Upper lobe of left lung (tissue), 6 donors: ENCODE data around the gene HLA-C. TPM values are rescaled to one million over a fixed set of nuclear protein-coding genes. Genes with fewer than 3 reads are reported as not detected.
"Not testable (repeated sequence)": the region's sequence is repeated elsewhere in the genome, so short reads cannot be mapped to it uniquely, and the experiment has no call there.

Experiments used
- ATAC-seq, 2 donors: fragments of 200-7000 bp; cut with Tn5 transposase; one replicate each; pipeline ENCODE4 v1.9.1; 2022; ENCODE audit warnings: mild to moderate bottlenecking in 2 of 2, moderate library complexity in 2 of 2; ENCODE audit not compliant: low FRiP score in 2 of 2
- DNase-seq, 2 donors: peaks; one replicate each; pipeline ENCODE4 v3.0.0-alpha.2; 2019 to 2020
- H3K27ac ChIP-seq, 4 donors: fragments of 200-600 bp; sonication (generic); one replicate each; pipeline ENCODE4 v1.5.1; 2016 to 2019
- H3K27me3 ChIP-seq, 4 donors: fragments of 200-600 bp; sonication (generic); one replicate each; pipeline ENCODE4 v1.5.1; 2017 to 2019
- H3K36me3 ChIP-seq, 4 donors: fragments of 200-600 bp; sonication (generic); one replicate each; pipeline ENCODE4 v1.5.1; 2016 to 2019
- H3K4me1 ChIP-seq, 4 donors: fragments of 200-600 bp; sonication (generic); one replicate each; pipeline ENCODE4 v1.5.1; 2018 to 2019
- H3K4me3 ChIP-seq, 4 donors: fragments of 200-600 bp; sonication (generic); one replicate each; pipeline ENCODE4 v1.5.1; 2017 to 2019; ENCODE audit warnings: mild to moderate bottlenecking in 2 of 4, moderate library complexity in 1 of 4
- H3K9me3 ChIP-seq, 4 donors: fragments of 200-600 bp; sonication (generic); one replicate each; pipeline ENCODE4 v1.5.1; 2018 to 2019
- EP300 ChIP-seq, 4 donors: sonication (generic); formaldehyde crosslinking; IDR thresholded peaks; one replicate each; pipeline ENCODE4 v1.5.1; 2017; ENCODE audit warnings: antibody characterized with exemption in 4 of 4, control low read depth in 2 of 4
- POLR2A ChIP-seq, 4 donors: fragments of 450-650 bp; IDR thresholded peaks; one replicate each; pipeline ENCODE4 v1.5.1; 2016 to 2017; ENCODE audit warnings: antibody characterized with exemption in 4 of 4, mild to moderate bottlenecking in 2 of 4
- POLR2AphosphoS5 ChIP-seq, 2 donors: sonication (generic); formaldehyde crosslinking; IDR thresholded peaks; one replicate each; pipeline ENCODE4 v1.5.1; 2017; ENCODE audit warnings: antibody characterized with exemption in 2 of 2
- WGBS, 2 donors: methylation state at CpG; one replicate each; pipeline ENCODE4 v1.1.5; 2017 to 2018; 5-methylcytosine and 5-hydroxymethylcytosine counted together
- total RNA-seq, 6 donors: library from RNA; depleted of rRNA in 4 of 6; stranded (reverse); fragments of >200 nt in 4 of 6; gene quantifications; one replicate each; pipeline versions ENCODE4 v1.1.0 to v1.2.1, GENCODE V29; 2016 to 2021
- TF ChIP-seq, protein P1 (sequence below), 6 experiments: fragments of 450-650 bp in 4 of 6; fragments of 200-600 bp in 2 of 6; sonication (generic) in 2 of 6; IDR thresholded peaks; one replicate each; pipeline ENCODE4 v1.5.1; 2016 to 2019; ENCODE audit warnings: antibody characterized with exemption in 6 of 6
- donor health status: DM: no; HTN: no; CAD: no; lungs with moderate emphysema.
- donor health status: DM: no; HTN: yes; CAD: no; lungs with severe emphysema.

The HLA-C gene
- total RNA-seq, 6 donors from 2014 or later: 752 to 1,434 (median 1,132) TPM

DNA sequence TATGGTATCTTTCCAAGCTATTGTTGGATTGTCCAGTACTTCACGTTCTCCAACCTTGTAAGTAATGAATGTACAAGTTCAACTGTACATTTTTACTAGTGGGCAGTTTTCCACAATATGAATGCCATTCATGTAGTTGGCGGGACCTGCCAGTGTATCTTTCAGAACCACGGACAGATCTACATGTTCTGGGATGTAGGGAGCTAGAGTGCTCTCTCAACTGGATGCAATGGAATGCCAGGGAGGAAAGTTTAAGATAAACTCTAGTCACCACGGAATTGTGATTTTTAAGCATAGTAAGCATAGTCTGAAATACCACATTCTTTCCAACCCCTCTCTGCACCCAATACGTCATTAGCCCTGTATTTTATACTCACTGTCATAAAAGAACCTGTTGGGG is 21.5 kb upstream of the HLA-C start:
- DNase-seq (no peak), ATAC-seq (no peak)
- WGBS, 2 donors: 31 to 39% methylated on average over 5 of the region's 5 CpGs
- Histone ChIP-seq H3K27ac (no peak overlapping the region), H3K36me3 (no peaks in the 10 kb centered on the region), H3K4me1 (no peaks in the 10 kb centered on the region), H3K9me3 (no peaks in the 10 kb centered on the region), H3K27me3 (no peaks in the 10 kb centered on the region), H3K4me3 (no peak overlapping the region)
- TF ChIP-seq POLR2AphosphoS5 (IDR thresholded peaks at IDR 0.05) (no peak), EP300 (IDR thresholded peaks at IDR 0.05) (no peak), POLR2A (IDR thresholded peaks at IDR 0.05) (no peak)
- TF ChIP-seq, protein P1, sequence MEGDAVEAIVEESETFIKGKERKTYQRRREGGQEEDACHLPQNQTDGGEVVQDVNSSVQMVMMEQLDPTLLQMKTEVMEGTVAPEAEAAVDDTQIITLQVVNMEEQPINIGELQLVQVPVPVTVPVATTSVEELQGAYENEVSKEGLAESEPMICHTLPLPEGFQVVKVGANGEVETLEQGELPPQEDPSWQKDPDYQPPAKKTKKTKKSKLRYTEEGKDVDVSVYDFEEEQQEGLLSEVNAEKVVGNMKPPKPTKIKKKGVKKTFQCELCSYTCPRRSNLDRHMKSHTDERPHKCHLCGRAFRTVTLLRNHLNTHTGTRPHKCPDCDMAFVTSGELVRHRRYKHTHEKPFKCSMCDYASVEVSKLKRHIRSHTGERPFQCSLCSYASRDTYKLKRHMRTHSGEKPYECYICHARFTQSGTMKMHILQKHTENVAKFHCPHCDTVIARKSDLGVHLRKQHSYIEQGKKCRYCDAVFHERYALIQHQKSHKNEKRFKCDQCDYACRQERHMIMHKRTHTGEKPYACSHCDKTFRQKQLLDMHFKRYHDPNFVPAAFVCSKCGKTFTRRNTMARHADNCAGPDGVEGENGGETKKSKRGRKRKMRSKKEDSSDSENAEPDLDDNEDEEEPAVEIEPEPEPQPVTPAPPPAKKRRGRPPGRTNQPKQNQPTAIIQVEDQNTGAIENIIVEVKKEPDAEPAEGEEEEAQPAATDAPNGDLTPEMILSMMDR (IDR thresholded peaks at IDR 0.05): no peak

DNA sequence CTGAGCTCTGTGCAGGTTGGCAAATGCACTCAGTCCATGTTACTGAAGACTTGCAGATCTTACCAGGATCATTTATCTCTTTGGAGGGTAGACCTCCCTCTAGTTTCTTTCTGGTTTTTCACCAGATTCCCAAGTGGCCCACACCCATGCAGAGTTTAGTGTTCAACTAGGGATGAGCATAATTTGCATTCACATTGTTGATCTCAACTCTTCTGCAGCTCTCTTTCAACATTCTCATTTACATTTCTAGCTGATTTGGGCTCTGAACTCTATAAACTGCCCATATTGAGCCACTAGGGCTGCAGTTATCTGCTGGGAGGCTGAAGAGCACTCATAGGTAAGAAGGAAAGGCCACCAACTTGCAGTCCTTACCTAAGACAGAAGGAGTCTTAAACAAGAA is 17.9 kb upstream of the HLA-C start:
- no peaks in the 10 kb centered on the region for H3K36me3 ChIP-seq
- no peaks in the 10 kb centered on the region for H3K9me3 ChIP-seq
- H3K27ac ChIP-seq: no peak overlapping the region
- no peak for DNase-seq
- H3K27me3 ChIP-seq: no peaks in the 10 kb centered on the region
- H3K4me1 ChIP-seq: no peaks in the 10 kb centered on the region
- no peak for ATAC-seq
- TF ChIP-seq, protein P1 (IDR thresholded peaks at IDR 0.05): no peak
- TF ChIP-seq POLR2A (IDR thresholded peaks at IDR 0.05): no peak
- TF ChIP-seq POLR2AphosphoS5 (IDR thresholded peaks at IDR 0.05): no peak
- no peak for TF ChIP-seq EP300 (IDR thresholded peaks at IDR 0.05)
- no peak overlapping the region for H3K4me3 ChIP-seq

- Histone ChIP-seq H3K36me3 (no peaks in the 10 kb centered on the region), H3K4me3 (no peak overlapping the region), H3K9me3 (no peaks in the 10 kb centered on the region), H3K27me3 (no peaks in the 10 kb centered on the region), H3K27ac (no peak overlapping the region), H3K4me1 (no peaks in the 10 kb centered on the region)
- no peak for ATAC-seq
- WGBS, 2 donors: 79 to 80% methylated on average over 4 of the region's 4 CpGs
- DNase-seq: no peak
- TF ChIP-seq, protein P1 (IDR thresholded peaks at IDR 0.05): no peak
- TF ChIP-seq POLR2AphosphoS5 (IDR thresholded peaks at IDR 0.05): no peak
- no peak for TF ChIP-seq EP300 (IDR thresholded peaks at IDR 0.05)
- TF ChIP-seq POLR2A (IDR thresholded peaks at IDR 0.05): no peak
Observed at GRCh38 chr6:31287619-31288018, 15.7 kb upstream of the HLA-C start.

- H3K27ac ChIP-seq: no peak overlapping the region
- H3K4me1 ChIP-seq: no peaks in the 10 kb centered on the region
- H3K9me3 ChIP-seq: no peaks in the 10 kb centered on the region
- DNase-seq (no peak), ATAC-seq (no peak)
- 61 to 63% methylated on average over 2 of the region's 2 CpGs for WGBS, 2 donors
- H3K36me3 ChIP-seq: no peaks in the 10 kb centered on the region
- TF ChIP-seq POLR2A (IDR thresholded peaks at IDR 0.05) (no peak), POLR2AphosphoS5 (IDR thresholded peaks at IDR 0.05) (no peak), EP300 (IDR thresholded peaks at IDR 0.05) (no peak)
- TF ChIP-seq, protein P1 (IDR thresholded peaks at IDR 0.05): no peak
- H3K27me3 ChIP-seq: no peaks in the 10 kb centered on the region
- no peak overlapping the region for H3K4me3 ChIP-seq
Observed at GRCh38 chr6:31285982-31286381, 14.1 kb upstream of the HLA-C start.

- Histone ChIP-seq H3K27ac (no peak overlapping the region), H3K36me3 (no peaks in the 10 kb centered on the region), H3K9me3 (no peaks in the 10 kb centered on the region), H3K4me1 (no peaks in the 10 kb centered on the region), H3K4me3 (no peak overlapping the region), H3K27me3 (no peaks in the 10 kb centered on the region)
- ATAC-seq (no peak), DNase-seq (no peak)
- no peak for TF ChIP-seq POLR2A (IDR thresholded peaks at IDR 0.05)
- TF ChIP-seq, protein P1 (IDR thresholded peaks at IDR 0.05): no peak
- TF ChIP-seq POLR2AphosphoS5 (IDR thresholded peaks at IDR 0.05): no peak
- TF ChIP-seq EP300 (IDR thresholded peaks at IDR 0.05): no peak
- WGBS, 2 donors: 79 to 84% methylated on average over 3 of the region's 3 CpGs
Observed at GRCh38 chr6:31285486-31285885, 13.6 kb upstream of the HLA-C start.

DNA sequence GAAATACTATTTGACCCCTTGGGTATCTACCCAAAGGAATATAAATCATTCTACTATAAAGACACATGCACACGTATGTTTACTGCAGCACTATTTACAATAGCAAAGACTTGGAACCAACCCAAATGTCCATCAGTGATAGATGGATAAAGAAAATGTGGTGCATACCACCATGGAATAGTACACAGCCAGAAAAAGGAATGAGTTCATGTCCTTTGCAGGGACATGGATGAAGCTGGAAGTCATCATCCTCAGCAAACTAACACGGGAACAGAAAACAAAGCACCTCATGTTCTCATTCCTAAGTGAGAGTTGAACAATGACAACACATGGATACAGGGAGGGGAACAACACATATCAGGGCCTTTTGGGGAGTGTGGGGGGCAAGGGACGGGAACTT is 7.8 kb upstream of the HLA-C start:
- 87 to 88% methylated on average over 3 of the region's 3 CpGs for WGBS, 2 donors
- not testable (repeated sequence) for H3K9me3 ChIP-seq, H3K4me1 ChIP-seq, H3K4me3 ChIP-seq, DNase-seq, H3K36me3 ChIP-seq, H3K27me3 ChIP-seq, H3K27ac ChIP-seq, ATAC-seq
